GM12875 (cell line): ENCODE data around the gene UST.
"Not testable (repeated sequence)": the region's sequence is repeated elsewhere in the genome, so short reads cannot be mapped to it uniquely, and the experiment has no call there.

Source experiments
- H3K4me3 ChIP-seq: one replicate; pipeline ENCODE4 v1.5.1; 2011; ENCODE audit warnings: low read depth, low read length, control low read depth
- TF ChIP-seq, protein P1 (sequence below): IDR thresholded peaks from 2 replicates; pipeline ENCODE4 v1.5.1; 2011; ENCODE audit warnings: low read depth, mild to moderate bottlenecking, control low read depth, inconsistent platforms, low read length, moderate library complexity, borderline replicate concordance; ENCODE audit not compliant: insufficient read depth

The UST gene

DNA sequence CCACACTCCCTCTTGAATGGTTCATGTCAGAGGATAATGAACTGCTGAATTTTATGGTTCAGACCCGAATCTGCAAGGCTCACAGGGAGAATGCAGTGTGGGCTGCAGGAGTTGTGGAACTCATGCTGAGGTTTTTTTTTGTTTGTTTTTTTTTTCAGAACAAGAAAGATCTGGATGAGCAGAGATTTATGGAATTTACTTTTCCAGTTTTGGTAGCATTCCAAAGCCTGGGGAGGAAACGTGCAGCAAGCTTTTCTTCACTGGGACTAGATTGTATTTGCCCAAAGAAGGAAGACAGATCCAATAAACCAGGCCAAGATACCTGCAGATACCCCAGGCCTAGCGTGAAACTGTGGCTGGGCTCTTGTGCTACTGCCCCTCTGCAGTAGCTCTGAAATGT lies 346.8 kb downstream of the UST start:
- no peak overlapping the region for H3K4me3 ChIP-seq
- TF ChIP-seq, protein P1, sequence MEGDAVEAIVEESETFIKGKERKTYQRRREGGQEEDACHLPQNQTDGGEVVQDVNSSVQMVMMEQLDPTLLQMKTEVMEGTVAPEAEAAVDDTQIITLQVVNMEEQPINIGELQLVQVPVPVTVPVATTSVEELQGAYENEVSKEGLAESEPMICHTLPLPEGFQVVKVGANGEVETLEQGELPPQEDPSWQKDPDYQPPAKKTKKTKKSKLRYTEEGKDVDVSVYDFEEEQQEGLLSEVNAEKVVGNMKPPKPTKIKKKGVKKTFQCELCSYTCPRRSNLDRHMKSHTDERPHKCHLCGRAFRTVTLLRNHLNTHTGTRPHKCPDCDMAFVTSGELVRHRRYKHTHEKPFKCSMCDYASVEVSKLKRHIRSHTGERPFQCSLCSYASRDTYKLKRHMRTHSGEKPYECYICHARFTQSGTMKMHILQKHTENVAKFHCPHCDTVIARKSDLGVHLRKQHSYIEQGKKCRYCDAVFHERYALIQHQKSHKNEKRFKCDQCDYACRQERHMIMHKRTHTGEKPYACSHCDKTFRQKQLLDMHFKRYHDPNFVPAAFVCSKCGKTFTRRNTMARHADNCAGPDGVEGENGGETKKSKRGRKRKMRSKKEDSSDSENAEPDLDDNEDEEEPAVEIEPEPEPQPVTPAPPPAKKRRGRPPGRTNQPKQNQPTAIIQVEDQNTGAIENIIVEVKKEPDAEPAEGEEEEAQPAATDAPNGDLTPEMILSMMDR, result no peak

DNA sequence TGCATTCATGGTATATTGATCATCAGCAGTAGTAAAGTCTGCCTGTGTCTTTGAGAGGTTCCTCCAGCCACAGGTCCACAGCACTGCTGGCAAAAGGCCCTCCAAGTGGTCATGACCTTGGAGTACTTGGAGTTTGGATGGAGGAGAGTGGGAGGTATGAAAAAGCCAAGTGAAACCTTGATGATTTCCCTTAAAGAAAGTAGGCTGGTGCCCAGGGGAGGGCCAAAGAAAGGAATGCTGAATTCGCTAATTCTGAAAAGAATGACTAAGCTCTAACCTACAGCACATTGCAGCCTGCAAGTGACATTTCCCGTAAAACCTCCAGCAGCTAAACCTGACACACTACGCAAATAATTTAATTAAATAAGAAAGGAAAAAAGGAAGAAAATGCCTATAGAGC lies 347.3 kb downstream of the UST start:
- TF ChIP-seq, protein P1, result no peak
- H3K4me3 ChIP-seq, result no peak overlapping the region

DNA sequence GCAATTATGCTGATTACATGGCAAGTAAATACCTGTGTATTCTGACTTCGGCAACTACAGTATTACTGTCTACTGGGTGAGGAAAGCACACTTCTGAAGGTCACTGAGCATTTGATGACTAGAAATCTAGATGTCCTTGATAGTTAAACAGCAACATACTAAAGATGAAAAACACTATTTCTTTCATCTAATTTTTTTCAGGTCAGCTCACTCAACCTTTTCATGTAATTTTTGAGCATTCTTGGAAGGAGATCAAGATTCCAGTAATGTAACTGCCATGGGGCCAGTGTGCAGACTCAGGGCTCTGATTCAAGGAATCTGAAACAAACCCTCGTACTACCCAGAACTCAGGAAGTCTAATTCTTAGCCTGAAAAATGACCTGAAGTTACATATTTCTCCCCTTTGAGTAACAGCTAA lies 348.1 kb downstream of the UST start:
- TF ChIP-seq, protein P1, result no peak
- no peak overlapping the region for H3K4me3 ChIP-seq

DNA sequence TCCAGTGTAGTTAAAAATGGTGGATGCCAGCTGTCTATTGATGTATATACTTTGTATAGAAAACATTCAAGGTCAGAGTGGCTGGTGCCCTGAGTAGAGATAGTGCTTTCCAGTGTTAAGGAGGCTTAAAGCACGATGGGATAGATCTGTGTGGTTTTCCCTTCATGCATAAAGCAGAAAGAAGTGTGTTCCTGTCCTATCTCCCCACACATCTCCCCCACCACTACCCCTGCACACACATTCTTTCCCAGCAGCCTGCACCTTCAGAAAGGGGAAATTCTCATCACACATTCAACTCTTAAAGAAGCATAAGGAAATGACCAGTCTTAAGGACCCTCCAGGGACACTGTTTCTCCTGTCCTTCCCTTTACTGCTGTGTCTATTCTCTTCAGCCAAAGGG lies 349.0 kb downstream of the UST start:
- no peak overlapping the region for H3K4me3 ChIP-seq
- TF ChIP-seq, protein P1, result no peak

DNA sequence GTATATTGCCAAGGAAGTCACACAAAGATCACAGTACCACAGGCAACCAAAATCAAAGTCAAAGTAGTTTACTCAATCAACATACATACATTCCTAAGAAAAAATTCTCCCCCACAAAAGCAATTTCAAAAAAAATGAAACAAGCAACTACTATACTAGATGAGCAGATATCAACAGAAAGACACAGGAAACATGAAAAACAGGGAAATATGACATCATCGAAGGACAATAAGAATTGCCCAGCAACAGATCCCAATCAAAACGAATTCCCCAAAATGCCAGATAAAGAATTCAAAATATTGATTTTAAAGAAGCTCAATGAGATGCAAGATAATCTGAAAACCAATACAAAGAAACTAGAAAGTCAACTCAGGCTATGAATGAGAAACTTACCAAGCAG lies 351.0 kb downstream of the UST start:
- H3K4me3 ChIP-seq, result no peak overlapping the region
- TF ChIP-seq, protein P1, result no peak

DNA sequence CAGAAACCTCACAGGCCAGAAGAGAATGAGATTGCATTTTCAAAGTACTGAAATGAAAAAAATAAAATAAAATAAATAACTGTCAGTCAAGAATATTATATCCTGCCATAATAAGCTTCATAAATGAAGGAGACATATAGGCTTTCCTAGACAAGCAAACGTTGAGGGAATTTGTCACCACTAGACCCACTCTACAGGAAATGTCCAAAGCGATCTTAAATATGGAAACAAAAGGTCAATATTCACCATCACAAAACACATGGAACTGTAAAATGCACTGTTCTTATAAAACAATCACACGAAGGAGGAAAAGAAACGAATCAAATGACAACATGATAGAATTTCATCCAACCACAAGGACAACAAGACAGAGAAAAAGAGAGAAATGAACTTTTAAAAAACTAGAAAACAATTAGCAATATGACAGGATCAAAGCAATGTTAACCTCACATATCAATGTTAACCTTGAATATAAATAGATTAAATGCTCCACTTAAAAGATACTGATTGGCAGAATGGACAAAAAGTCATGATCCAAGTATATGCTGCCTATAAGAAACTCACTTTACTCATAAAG lies 352.0 kb downstream of the UST start:
- no peak overlapping the region for H3K4me3 ChIP-seq
- TF ChIP-seq, protein P1, result no peak

DNA sequence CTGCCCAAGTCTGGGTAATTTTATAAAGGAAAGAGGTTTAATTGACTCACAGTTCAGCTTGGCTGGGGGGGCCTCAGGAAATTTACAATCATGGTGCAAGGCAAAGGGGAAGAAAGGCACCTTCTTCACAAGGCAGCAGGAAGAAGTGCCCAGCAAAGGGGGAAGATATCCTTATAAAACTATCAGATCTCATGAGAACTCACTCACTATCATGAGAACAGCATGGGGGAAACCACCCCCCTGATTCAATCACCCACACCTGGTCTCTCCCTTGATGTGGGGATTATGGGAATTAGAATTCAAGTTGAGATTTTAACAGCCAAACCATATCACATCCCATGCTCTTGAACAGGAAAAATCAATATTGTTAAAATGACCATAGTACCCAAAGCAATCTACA lies 355.5 kb downstream of the UST start:
- no peak overlapping the region for H3K4me3 ChIP-seq
- TF ChIP-seq, protein P1, result no peak

DNA sequence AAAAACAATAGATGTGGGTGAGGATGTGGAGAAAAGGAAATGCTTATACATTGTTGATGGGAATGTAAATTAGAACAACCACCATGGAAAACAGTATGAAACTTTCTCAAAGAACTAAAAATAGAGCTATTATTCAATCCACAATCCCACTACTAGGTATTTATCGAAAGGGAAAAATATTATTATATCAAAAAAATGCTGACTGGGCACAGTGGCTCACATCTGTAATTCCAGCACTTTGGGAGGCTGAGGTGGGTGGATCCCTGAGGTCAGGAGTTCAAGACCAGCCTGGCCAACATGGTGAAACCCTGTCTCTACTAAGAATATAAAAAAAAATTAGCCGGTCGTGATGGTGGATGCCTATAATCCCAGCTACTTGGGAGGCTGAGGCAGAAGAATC lies 357.1 kb downstream of the UST start:
- H3K4me3 ChIP-seq, result not testable (repeated sequence)
